SU-DHL-6 (cell line): Measurements from ENCODE around the gene CBFA2T3.
"Not testable (repeated sequence)": the region's sequence is repeated elsewhere in the genome, so short reads cannot be mapped to it uniquely, and the experiment has no call there.

ENCODE experiments used
- CTCF ChIP-seq: fragments of 200-600 bp; sonication (generic); IDR thresholded peaks from one replicate; pipeline ENCODE4 v1.5.1; 2017; ENCODE audit warnings: antibody characterized with exemption, mild to moderate bottlenecking, low read length, moderate library complexity; ENCODE audit not compliant: insufficient read depth, poor library complexity, severe bottlenecking
- EZH2phosphoT487 ChIP-seq: fragments of 200-600 bp; sonication (generic), shearing (Covaris generic); conservative IDR thresholded peaks from 2 replicates; pipeline ENCODE4 v1.6.1; 2018; ENCODE audit warnings: mild to moderate bottlenecking, antibody characterized with exemption, low read length, moderate library complexity, mixed read lengths

- not testable (repeated sequence) for TF ChIP-seq CTCF, EZH2phosphoT487
Measured at GRCh38 chr16:89002081-89002480, 25.1 kb upstream of the CBFA2T3 start.
